ENCODE data around the gene ZNF44.

Gene ZNF44

DNA sequence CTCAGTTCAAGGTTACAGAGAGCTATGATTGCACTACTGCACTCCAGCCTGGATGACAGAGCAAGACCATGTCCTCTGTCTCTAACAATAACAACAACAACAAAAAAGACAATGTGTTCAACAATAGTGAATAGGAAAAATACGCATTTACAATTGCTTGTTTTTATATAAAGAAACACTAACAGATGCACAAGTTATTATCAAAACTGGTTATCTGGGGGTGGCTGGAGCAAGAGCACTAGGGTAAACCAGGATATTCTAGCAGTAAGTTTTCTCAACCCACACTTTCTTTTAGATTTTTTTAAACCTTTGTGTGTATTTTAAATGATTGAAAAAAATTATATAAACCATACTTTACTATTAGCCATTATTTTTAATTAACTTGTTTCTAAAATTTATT lies 33.1 kb downstream of the ZNF44 start:
- no peak for DNase-seq (ENCODE audit: low read depth)

DNA sequence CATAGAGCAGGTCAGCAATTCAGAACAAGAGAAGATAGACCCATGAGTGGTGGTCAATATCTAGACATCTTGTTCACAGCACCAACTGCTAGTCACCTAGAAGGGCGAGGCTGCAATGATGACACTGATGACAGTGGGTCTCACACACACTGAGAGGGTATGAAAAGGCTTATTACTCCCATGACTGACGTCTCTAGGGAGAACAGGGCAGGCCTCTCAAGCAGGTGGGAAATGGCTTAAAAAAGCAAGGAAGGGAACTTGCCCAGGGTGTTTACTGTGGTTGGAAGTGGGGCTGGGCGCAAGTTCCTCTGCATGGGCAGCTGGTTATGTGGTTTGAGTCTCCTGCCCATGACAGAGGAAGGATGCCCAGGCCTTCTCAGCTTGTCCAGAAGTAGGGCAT lies 33.8 kb downstream of the ZNF44 start:
- no peak for DNase-seq (ENCODE audit: low read depth)

GRCh38 chr19:12260236-12260635 lies 34.4 kb downstream of the ZNF44 start:
- DNase-seq (ENCODE audit: low read depth) = no peak

DNA sequence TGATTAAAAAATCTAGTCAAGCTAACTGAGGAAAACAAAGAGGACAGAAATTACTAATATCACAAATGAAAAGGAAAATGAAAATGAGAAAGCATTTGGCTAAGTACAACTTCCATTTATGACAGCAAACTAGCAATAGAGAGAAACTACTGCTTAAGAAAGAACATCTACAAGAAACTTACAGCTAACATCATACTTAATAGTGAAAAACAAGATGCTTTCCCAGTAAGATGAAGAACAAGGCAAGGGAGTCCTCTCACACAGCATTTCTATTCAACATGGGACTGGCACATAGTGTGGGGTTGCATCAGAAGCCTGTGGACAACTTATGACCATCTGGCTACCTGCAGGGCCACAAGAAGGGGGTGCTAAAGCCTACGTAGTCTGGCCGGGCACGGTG lies 39.3 kb downstream of the ZNF44 start:
- DNase-seq (ENCODE audit: low read depth) = no peak

GRCh38 chr19:12247644-12248222 lies 47.0 kb downstream of the ZNF44 start:
- DNase-seq (ENCODE audit: low read depth) = no peak

- peak; percentile 5 for DNase-seq (ENCODE audit: low read depth)
Measured at GRCh38 chr19:12244370-12244769, 50.3 kb downstream of the ZNF44 start.

DNA sequence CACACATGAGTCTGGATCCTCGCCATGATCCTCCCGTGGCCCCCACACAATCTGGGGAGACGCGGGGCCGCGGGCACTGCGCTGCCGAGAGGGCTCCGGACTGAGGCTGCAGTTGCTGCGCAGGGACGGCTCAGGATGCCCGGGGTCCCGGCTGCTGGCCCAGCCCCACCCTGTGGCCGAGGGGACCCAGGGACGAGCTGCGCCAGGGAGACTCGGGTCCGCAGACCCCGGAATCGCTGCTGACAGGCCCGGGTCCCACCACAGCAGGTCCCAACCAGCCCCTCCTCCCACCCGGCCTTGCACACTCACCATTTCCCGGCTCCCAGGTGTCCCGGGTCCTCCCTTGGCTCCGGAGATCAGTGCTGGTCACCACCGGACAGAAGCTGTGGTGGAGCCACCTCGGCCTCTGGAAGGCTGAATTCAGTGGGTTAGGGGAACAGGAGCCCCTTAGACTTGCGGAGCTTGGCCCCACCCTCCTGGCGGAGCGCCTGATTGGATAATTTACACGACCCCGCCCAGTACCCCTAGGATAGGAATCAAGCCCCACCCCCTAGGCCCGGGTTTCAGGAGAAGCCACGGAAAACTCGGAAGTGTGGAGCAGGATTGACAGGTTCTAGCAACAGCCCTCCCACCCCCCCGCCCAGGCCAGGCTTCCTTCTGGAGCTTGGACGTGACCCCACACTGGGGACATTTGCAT lies 57.4 kb downstream of the ZNF44 start:
- no peak for DNase-seq (ENCODE audit: low read depth)

- no peak for DNase-seq (ENCODE audit: low read depth)
Measured at GRCh38 chr19:12232961-12233360, 61.7 kb downstream of the ZNF44 start.

DNA sequence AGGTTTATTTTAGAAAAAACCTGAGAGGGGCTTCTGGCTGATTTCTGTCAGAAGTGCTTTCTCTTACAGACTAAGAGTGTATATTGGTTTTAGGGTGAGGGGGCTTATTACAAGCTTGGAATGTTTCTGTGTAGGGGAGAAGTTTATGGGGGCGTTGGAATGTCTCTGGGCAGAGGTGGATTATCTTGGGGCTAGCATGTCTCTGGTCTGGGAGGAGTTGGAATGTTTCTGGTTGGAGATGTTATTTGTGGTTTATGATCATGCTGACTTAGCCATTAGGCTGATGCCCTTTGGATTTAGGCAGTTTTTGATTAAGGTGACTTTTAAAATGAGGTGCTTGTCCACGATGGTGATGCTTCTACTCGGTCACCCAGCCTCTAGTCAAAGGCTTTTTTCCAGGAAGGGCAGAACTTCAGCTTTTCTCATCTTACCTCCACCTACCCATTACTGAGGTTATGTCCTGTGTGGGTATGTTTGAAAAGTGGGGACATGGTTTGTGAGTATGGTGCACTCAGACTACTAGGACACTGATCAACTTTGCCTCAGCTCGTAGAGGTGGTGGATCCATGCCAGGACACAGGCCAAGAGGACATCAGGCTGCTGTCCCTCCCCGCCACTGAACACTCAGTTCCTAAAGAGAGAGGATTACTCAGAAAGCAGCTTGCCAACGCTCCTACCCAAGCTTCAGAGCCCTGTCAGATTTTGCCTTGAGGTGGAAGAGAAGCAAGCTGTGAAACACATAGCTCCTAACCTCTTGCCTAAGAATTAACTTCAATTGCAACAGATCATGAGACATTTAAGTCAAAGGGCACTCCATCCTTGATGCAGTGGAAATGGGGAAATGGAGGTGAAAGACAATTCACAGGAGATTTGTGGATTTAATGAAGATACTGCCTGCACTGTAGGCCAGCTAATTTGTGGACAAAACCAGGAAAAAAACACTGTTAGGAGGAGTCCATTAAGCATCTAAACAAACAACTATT lies 63.6 kb downstream of the ZNF44 start:
- DNase-seq (ENCODE audit: low read depth) = no peak

GRCh38 chr19:12229990-12230389 lies 64.7 kb downstream of the ZNF44 start:
- no peak for DNase-seq (ENCODE audit: low read depth)

- no peak for DNase-seq (ENCODE audit: low read depth)
Measured at GRCh38 chr19:12224676-12225075, 70.0 kb downstream of the ZNF44 start.

DNA sequence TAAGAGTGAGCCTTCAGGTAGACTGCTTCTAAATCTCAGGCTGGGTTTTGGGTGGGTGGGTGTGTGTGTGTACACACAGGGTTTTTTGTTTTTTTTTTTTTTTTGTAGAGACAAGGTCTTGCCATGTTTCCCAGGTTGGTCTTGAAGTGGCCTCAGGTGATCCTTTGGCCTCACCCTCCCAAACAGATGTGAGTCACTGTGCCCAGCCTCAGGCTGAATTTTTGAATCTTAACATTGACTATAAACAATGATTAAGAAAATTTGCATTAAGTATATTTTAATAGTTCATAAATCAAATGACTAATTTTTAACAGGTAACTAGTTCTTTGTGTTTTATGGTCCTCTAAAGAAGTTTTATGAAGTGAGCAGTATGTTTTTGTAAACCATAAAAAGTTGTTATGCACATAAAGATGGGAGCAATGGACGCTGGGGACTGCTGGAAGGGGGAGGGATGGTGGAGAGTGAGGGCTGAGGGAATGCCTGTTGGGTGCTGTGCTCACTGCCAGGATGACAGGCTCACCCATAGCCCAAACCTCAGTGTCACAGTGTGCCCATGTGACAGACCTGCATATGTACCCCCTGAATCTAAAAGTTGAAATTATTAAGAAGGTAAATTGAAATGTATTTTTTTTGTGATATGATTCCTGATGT lies 71.6 kb downstream of the ZNF44 start:
- no peak for DNase-seq (ENCODE audit: low read depth)

All from ELR (cell line).